CD4-positive, alpha-beta T cell treated with Interleukin-4 for 4 hours (primary cell): ENCODE results near the gene POLR3GL.
A peak's percentile ranks its signal among the peaks of the same experiment; 100 is the strongest.
"Not testable (repeated sequence)": the region's sequence is repeated elsewhere in the genome, so short reads cannot be mapped to it uniquely, and the experiment has no call there.

Experiments used
- DNase-seq: peaks from one replicate; pipeline ENCODE4 v3.0.0-alpha.2; 2020

The POLR3GL gene

GRCh38 chr1:145964328-145965118 lies at the start of gene POLR3GL, which contains the start of gene ANKRD34A:
Gene POLR3GL (plus strand): TSS chr1:145964690. CDS start chr1:145974866, 10,176 bp downstream.
Gene ANKRD34A (minus strand): TSS chr1:145964575. CDS start chr1:145961759, 2,816 bp downstream.
- peak; percentile 94 for DNase-seq

- DNase-seq = no peak
Measured at GRCh38 chr1:145916745-145917144, 47.7 kb upstream of the POLR3GL start.

DNA sequence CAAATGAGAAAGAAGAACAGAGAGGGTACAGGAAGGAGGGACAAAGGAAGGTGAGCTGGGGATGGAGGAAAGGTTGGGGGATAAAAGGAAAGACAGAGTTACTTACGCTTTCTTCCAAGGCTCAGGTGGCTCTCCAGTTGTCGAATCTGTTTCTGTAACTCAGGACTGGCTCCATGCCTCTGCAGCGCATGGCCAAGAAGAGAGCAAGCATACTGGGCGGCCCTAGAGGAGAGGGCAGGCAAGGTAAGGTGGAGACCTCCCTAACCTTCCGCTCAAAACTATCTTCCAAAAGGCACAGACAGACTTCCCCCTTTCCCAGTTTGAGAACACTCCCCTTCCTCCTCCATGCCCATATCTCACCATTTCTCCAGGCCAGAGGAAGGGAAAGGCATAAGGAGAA lies 46.9 kb upstream of the POLR3GL start:
- DNase-seq = no peak

- DNase-seq = peak; percentile 96
Measured at GRCh38 chr1:145918144-145918991, 46.1 kb upstream of the POLR3GL start, which contains the start of gene PEX11B. Gene PEX11B (minus strand): TSS chr1:145918717. CDS start chr1:145918688, 29 bp downstream.

DNA sequence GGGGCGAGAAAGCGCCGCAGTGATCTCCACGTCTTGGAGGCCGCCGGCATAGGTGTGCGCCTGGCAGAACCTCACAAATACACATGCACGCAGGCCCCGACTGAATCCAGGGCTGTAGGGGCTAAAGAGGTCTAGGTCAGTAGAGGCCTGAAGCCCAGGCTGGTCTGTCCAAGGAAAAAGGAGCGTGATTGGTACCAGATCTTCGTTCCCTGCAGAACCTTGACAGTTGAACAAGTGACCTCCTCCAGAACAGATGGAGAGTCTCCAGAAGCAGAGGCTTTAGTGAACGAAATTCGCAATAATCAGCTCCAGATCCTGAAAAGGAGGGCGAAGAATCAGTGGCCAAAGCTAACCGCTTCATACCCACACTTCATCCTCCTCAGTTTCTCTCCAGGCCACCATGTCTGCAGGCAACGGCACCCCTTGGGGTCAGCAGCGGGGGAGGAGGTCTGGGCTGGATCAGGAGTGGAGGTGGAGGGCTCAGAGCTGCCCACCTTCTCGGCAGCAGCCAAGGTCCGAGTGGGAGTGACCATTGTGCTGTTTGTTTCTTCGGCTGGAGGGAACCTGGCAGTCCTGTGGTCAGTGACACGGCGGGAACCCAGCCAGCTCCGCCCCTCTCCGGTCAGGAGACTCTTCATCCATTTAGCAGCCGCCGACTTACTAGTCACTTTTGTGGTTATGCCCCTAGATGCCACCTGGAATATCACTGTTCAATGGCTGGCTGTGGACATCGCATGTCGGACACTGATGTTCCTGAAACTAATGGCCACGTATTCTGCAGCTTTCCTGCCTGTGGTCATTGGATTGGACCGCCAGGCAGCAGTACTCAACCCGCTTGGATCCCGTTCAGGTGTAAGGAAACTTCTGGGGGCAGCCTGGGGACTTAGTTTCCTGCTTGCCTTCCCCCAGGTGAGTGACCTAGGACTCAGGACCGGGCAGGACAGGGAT lies 45.2 kb upstream of the POLR3GL start:
- DNase-seq = no peak

DNA sequence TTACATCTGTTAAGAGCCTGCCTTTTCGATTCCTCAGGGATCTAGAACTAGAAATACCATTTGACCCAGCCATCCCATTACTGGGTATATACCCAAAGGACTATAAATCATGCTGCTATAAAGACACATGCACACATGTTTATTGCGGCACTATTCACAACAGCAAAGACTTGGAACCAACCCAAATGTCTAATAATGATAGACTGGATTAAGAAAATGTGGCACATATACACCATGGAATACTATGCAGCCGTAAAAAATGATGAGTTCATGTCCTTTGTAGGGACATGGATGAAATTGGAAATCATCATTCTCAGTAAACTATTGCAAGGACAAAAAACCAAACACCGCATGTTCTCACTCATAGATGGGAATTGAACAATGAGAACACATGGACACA lies 44.2 kb upstream of the POLR3GL start:
- DNase-seq = not testable (repeated sequence)

GRCh38 chr1:145922266-145922665 lies 42.2 kb upstream of the POLR3GL start:
- DNase-seq = no peak

DNA sequence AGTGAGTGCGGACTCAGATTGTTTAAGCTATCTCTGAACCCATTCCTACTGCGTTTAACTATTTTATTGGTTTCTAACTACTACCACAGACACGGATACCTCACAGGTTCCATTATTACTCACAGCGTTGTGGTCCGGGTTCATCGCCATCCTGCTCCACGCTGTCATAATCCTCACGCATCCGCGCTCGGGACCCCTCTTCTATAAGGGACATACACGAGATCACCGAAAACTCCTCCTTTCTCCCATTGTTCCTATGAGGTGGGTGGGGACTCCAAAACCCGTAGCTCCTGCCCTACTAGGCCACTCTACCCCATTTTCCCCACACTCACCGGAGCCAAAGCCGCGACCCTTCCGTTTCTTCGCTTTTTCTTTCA lies 37.8 kb upstream of the POLR3GL start:
- peak; percentile 8 for DNase-seq

GRCh38 chr1:145927063-145927886 lies 37.2 kb upstream of the POLR3GL start, which contains the start of gene RBM8A:
Gene RBM8A (minus strand): TSS chr1:145927484. CDS start chr1:145927426, 58 bp downstream.
- peak; percentile 98 for DNase-seq

GRCh38 chr1:145927916-145928643 lies 36.4 kb upstream of the POLR3GL start:
- DNase-seq = no peak

- peak; percentile 65 for DNase-seq
Measured at GRCh38 chr1:145932522-145933009, 31.9 kb upstream of the POLR3GL start.

DNA sequence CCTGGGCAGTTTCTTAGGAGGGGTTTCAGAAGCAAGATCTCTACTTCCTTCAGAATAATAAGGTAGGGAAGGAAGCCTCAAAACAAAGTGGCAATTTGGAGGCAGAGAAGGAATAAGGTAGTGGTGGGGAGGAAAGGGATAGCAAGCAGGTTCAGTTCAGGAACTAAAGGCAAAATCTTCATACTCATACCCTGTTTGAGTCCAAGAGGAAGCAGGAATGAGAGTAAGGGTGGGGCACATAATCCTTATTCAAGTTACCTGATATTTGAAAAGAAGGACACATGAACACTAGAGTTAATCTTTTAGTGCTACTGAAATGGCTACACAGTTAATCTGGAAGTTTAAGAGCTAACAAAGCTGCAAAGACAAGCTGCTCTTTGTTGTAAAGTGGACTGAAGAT lies 28.8 kb upstream of the POLR3GL start:
- DNase-seq = no peak

GRCh38 chr1:145936247-145936646 lies 28.2 kb upstream of the POLR3GL start:
- no peak for DNase-seq

DNA sequence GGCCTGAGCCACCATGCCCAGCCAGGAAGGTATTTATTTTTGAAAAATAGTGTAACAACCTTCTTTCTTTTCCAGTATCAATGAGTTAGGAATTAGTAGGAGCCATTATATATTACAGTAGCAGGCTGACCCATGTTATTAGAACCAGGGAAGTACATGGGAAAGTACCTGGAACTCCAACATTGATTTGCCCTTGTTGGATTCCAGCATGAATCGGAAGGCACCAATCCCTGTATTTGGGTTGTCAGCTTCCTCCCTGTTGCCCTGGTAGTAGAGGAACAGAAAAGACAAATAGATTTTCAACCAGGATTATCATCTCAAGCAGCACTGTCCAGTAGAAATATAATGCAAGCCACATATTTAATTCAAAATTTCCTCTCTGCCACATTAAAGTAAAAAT lies 27.1 kb upstream of the POLR3GL start:
- no peak for DNase-seq

- DNase-seq = no peak
Measured at GRCh38 chr1:145942405-145942804, 22.1 kb upstream of the POLR3GL start.

DNA sequence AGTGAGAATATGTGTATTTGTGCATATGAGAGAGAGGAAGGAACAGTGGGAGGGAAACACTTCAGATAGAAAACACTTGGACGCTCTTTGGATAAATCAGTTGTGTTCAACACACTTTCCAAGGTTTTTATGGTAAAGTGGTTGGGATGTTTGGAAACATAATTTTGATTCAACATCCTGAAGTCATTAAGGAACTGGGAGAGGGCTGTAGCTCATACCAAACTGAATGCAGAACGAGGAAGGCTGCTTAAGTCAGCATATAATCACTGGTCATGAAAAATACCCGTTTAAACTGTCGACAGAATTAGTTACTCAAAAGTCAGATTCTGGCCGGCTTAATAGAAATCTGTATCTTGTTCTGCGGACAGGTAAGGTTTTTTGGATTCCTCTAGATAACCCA lies 21.6 kb upstream of the POLR3GL start:
- DNase-seq = no peak

- no peak for DNase-seq
Measured at GRCh38 chr1:145944532-145944931, 20.0 kb upstream of the POLR3GL start.

- no peak for DNase-seq
Measured at GRCh38 chr1:145946477-145946986, 18.0 kb upstream of the POLR3GL start.

- DNase-seq = no peak
Measured at GRCh38 chr1:145947551-145947950, 16.9 kb upstream of the POLR3GL start.

- DNase-seq = no peak
Measured at GRCh38 chr1:145949219-145949618, 15.3 kb upstream of the POLR3GL start.
